PC-3 (cell line): ENCODE measurements around the gene EMP3. TPM values are rescaled to one million over a fixed set of nuclear protein-coding genes. Genes with fewer than 3 reads are reported as not detected.

Source experiments
- ATAC-seq: fragments of 200-7000 bp; cut with Tn5 transposase; 2 replicates; pipeline ENCODE4 v1.9.1; 2020; ENCODE audit warnings: mild to moderate bottlenecking, moderate library complexity
- BruUV-seq: library from RNA; stranded (reverse); fragments of 400-500 nt; replicated peaks from 2 replicates; lab custom pipeline; 2021; lab: Mats Ljungman, UMichigan
- CTCF ChIA-PET: fragments of 300-600 bp; sonication (Branson Sonifier 250); formaldehyde crosslinking; loops from one replicate; lab custom pipeline; 2022; ENCODE audit warnings: antibody characterized with exemption; lab: Charles Lee
- POLR2A ChIA-PET: fragments of 300-600 bp; sonication (Branson Sonifier 250); formaldehyde crosslinking; loops from one replicate; lab custom pipeline; 2022; ENCODE audit warnings: antibody characterized with exemption; ENCODE audit not compliant: unreplicated experiment; lab: Charles Lee
- DNase-seq: peaks from one replicate; pipeline ENCODE4 v3.0.0-alpha.2; 2015
- H2AFZ ChIP-seq: fragments of 300-600 bp; sonication (generic); 2 replicates; pipeline ENCODE4 v1.6.0; 2016; ENCODE audit warnings: antibody characterized with exemption, low read length
- H3F3A ChIP-seq: fragments of 300-600 bp; sonication (generic); one replicate; pipeline ENCODE4 v1.6.0; 2017; ENCODE audit warnings: antibody characterized with exemption, low read length, control low read depth, mild to moderate bottlenecking; ENCODE audit not compliant: unreplicated experiment
- H3K27ac ChIP-seq: fragments of 300-600 bp; sonication (generic); 2 replicates; pipeline ENCODE4 v1.5.1; 2016; ENCODE audit warnings: mild to moderate bottlenecking, low read length
- H3K27me3 ChIP-seq: fragments of 300-600 bp; sonication (generic); 2 replicates; pipeline ENCODE4 v1.6.1; 2016; ENCODE audit warnings: low read length, mixed read lengths
- H3K36me3 ChIP-seq: fragments of 300-600 bp; sonication (generic); 2 replicates; pipeline ENCODE4 v1.6.1; 2016; ENCODE audit warnings: low read depth, mixed run types, low read length, mixed read lengths
- H3K4me1 ChIP-seq: fragments of 300-600 bp; sonication (generic); 2 replicates; pipeline ENCODE4 v1.5.1; 2016; ENCODE audit warnings: low read length; ENCODE audit not compliant: insufficient read depth
- H3K4me2 ChIP-seq: fragments of 300-600 bp; sonication (generic); 2 replicates; pipeline ENCODE4 v1.6.0; 2016; ENCODE audit warnings: low read length
- H3K4me3 ChIP-seq: fragments of 300-600 bp; sonication (generic); 2 replicates; pipeline ENCODE4 v1.5.1; 2016; ENCODE audit warnings: mild to moderate bottlenecking, low read length, mixed read lengths
- H3K79me2 ChIP-seq: fragments of 300-600 bp; sonication (generic); 2 replicates; pipeline ENCODE4 v1.6.1; 2017; ENCODE audit warnings: low read length, mixed read lengths
- H3K9ac ChIP-seq: fragments of 300-600 bp; sonication (generic); 2 replicates; pipeline ENCODE4 v1.6.0; 2016; ENCODE audit warnings: mild to moderate bottlenecking, low read length
- H3K9me2 ChIP-seq: fragments of 300-600 bp; sonication (generic); replicated peaks from 2 replicates; pipeline ENCODE4 v1.6.1; 2016; ENCODE audit warnings: mixed run types, low read length, mixed read lengths
- H3K9me3 ChIP-seq: fragments of 300-600 bp; sonication (generic); 2 replicates; pipeline ENCODE4 v1.6.1; 2016; ENCODE audit warnings: low read length, mixed read lengths
- H4K20me1 ChIP-seq: fragments of 300-600 bp; sonication (generic); 2 replicates; pipeline ENCODE4 v1.6.1; 2016; ENCODE audit warnings: low read length, mixed read lengths
- EZH2 ChIP-seq: fragments of 300-600 bp; sonication (generic); IDR thresholded peaks from one replicate; pipeline ENCODE4 v1.6.1; 2017; ENCODE audit warnings: antibody characterized with exemption, mild to moderate bottlenecking, low read length; ENCODE audit not compliant: unreplicated experiment
- EZH2phosphoT487 ChIP-seq: fragments of 300-600 bp; sonication (generic); IDR thresholded peaks from 2 replicates; pipeline ENCODE4 v1.6.1; 2018; ENCODE audit warnings: mild to moderate bottlenecking, antibody characterized with exemption, low read length, borderline replicate concordance
- intact Hi-C: fragments of 100-400 bp; cut with micrococcal nuclease; formaldehyde crosslinking; loops from 2 replicates; pipeline ENCODE4 v1.9.0; 2023
- total RNA-seq: library from RNA; depleted of rRNA; stranded (reverse); fragments of >200 nt; gene quantifications from 2 replicates; pipeline ENCODE4 v1.2.3, GENCODE V29; 2014
- TF ChIP-seq, protein P1 (sequence below): fragments of 300-600 bp; sonication (generic); conservative IDR thresholded peaks from 2 replicates; pipeline ENCODE4 v1.5.1; 2017; ENCODE audit warnings: antibody characterized with exemption, low read depth, mild to moderate bottlenecking, low read length

The EMP3 gene
- total RNA-seq, 1 experiment from 2014 or later = 31.9 TPM

DNA sequence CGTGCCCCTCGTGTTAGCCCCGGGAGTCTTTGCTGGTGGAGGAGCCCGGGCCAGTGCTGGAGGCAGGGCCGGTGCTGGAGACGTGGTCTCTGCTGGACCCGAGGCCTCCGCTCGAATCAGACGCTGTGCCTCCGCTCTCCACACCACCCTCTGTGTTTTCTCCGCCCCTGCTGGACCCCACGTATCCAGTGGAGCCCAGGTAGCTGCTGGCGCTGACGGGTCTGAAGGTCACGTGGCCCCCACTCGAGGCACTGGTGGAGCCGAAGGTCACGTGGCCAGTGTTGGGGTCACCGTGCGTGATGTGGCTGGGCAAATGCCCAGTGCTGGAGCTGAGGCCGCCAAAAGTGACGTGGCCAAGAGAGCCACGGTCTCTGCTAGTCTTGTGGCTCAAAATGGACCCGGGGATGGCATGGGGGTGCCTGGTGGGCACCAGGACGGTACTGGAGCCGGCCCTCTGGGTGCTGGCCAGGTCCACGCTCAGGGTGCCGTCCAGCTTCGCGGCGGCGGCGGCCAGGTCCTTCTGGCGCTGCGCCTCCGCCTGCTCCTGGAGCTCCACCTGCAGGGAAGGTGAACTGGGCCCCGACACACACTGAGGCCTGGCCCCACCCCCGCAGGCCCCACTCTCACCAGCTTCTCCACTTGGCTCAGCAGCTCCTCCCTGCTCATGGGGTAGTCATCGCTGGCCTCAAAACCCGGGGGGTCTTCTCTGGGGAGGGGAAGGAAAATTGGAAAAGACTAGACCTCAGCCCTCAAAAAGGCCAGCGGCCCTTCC lies 28.2 kb upstream of the EMP3 start:
- no peaks in the 10 kb centered on the region for H3K27me3 ChIP-seq
- no peak overlapping the region for H3K9ac ChIP-seq
- no peaks in the 10 kb centered on the region for H3F3A ChIP-seq
- no peaks in the 10 kb centered on the region; the same call in 1 of the 2 replicates for H3K4me1 ChIP-seq
- H3K9me2 ChIP-seq = no peaks in the 10 kb centered on the region
- TF ChIP-seq EZH2 (no peak), EZH2phosphoT487 (no peak)
- TF ChIP-seq, protein P1, sequence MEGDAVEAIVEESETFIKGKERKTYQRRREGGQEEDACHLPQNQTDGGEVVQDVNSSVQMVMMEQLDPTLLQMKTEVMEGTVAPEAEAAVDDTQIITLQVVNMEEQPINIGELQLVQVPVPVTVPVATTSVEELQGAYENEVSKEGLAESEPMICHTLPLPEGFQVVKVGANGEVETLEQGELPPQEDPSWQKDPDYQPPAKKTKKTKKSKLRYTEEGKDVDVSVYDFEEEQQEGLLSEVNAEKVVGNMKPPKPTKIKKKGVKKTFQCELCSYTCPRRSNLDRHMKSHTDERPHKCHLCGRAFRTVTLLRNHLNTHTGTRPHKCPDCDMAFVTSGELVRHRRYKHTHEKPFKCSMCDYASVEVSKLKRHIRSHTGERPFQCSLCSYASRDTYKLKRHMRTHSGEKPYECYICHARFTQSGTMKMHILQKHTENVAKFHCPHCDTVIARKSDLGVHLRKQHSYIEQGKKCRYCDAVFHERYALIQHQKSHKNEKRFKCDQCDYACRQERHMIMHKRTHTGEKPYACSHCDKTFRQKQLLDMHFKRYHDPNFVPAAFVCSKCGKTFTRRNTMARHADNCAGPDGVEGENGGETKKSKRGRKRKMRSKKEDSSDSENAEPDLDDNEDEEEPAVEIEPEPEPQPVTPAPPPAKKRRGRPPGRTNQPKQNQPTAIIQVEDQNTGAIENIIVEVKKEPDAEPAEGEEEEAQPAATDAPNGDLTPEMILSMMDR = no peak
- ATAC-seq (no peak), DNase-seq (no peak)
- BruUV-seq = no TSS peak
- no peak overlapping the region for H3K4me3 ChIP-seq
- no peaks in the 10 kb centered on the region for H3K79me2 ChIP-seq
- intact Hi-C loops = no loop called here
- H3K9me3 ChIP-seq = no peaks in the 10 kb centered on the region
- CTCF ChIA-PET = no interaction called here
- POLR2A ChIA-PET = no interaction called here
- H2AFZ ChIP-seq = no peak overlapping the region
- H3K4me2 ChIP-seq = no peak overlapping the region
- H3K36me3 ChIP-seq = no peaks in the 10 kb centered on the region
- no peaks in the 10 kb centered on the region for H4K20me1 ChIP-seq
- no peak overlapping the region for H3K27ac ChIP-seq

DNA sequence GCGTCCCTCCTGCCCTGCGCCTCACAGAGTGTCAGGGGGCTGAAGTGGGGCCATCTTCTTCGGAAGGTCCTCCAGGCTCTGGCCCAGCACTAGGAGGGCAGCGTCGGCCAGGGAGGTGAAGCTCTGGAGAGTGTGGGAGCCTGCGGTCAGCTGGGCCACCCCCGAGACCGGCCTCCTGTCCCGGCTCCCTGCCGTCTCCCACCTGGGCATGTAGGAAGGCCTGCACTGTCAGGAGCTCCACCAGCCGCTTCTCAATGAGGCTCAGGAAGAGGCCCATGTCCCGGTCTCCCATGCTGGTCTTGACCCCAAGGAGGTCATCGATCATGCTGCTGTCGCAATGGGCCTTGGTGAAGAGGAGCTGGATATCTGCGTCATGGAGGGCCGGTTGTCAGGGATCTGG lies 27.4 kb upstream of the EMP3 start:
- Histone ChIP-seq H3K27ac (no peak overlapping the region), H3K36me3 (no peaks in the 10 kb centered on the region), H3F3A (no peaks in the 10 kb centered on the region), H3K4me3 (no peak overlapping the region), H3K27me3 (no peaks in the 10 kb centered on the region), H3K79me2 (no peaks in the 10 kb centered on the region), H3K4me1 (no peaks in the 10 kb centered on the region; the same call in 1 of the 2 replicates), H2AFZ (no peak overlapping the region), H3K9ac (no peak overlapping the region), H4K20me1 (no peaks in the 10 kb centered on the region), H3K4me2 (no peak overlapping the region), H3K9me3 (no peaks in the 10 kb centered on the region), H3K9me2 (no peaks in the 10 kb centered on the region)
- TF ChIP-seq EZH2 (no peak), EZH2phosphoT487 (no peak)
- intact Hi-C loops = no loop called here
- CTCF ChIA-PET = no interaction called here
- POLR2A ChIA-PET = no interaction called here
- ATAC-seq (no peak), DNase-seq (no peak)
- no TSS peak for BruUV-seq

DNA sequence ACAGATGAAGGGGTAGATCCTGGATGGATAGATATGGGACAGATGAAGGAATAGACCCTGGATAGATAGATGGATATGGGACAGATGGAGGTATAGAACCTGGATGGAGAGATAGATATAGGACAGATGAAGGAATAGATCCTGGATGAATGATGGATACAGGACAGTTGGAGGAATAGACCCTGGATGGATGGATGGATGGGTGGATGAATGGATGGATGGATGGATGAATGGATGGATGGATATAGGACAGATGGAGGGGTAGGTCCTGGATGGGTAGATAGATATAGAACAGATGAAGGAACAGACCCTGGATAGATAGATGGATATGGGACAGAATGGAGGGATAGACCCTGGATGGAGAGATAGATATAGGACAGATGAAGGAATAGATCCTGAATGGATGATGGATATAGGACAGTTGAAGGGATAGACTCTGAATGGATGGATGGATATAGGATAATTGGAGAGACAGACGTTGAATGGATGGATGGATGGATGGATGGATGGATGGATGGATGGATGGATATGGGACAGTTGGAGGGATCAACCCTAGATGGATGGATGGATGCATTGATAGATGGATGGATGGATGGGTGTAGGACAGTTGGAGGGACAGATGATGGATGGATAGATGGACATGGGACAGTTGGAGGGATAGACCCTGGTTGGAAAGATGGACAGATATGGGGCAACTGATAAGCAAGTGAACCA lies 23.3 kb upstream of the EMP3 start:
- Histone ChIP-seq H2AFZ (no peak overlapping the region), H3K9ac (no peak overlapping the region), H3K4me3 (no peak overlapping the region), H3F3A (no peaks in the 10 kb centered on the region), H3K4me2 (no peak overlapping the region), H3K27me3 (no peaks in the 10 kb centered on the region), H3K4me1 (no peaks in the 10 kb centered on the region), H3K36me3 (no peaks in the 10 kb centered on the region), H3K27ac (no peak overlapping the region), H4K20me1 (no peaks in the 10 kb centered on the region), H3K79me2 (no peaks in the 10 kb centered on the region), H3K9me3 (no peaks in the 10 kb centered on the region), H3K9me2 (no peaks in the 10 kb centered on the region)
- DNase-seq (no peak), ATAC-seq (no peak)
- TF ChIP-seq EZH2 (no peak), EZH2phosphoT487 (no peak)
- TF ChIP-seq, protein P1 = no peak
- BruUV-seq = no TSS peak
- intact Hi-C loops = no loop called here
- ChIA-PET POLR2A (no interaction called here), CTCF (no interaction called here)
